Posterior vena cava (tissue), 2 donors: ENCODE results near the gene EXOC4. TPM values are rescaled to one million over a fixed set of nuclear protein-coding genes. Genes with fewer than 3 reads are reported as not detected.
"Not testable (repeated sequence)": the region's sequence is repeated elsewhere in the genome, so short reads cannot be mapped to it uniquely, and the experiment has no call there.

Source experiments
- DNase-seq: peaks from one replicate; pipeline ENCODE4 v3.0.0-alpha.2; 2020; ENCODE audit warnings: low spot score
- intact Hi-C, 2 donors: fragments of 100-400 bp; cut with DNase I; formaldehyde crosslinking; loops; one replicate each; pipeline versions ENCODE4 v1.14.1 to v1.14.2; 2022 to 2023
- total RNA-seq, 2 donors: library from RNA; stranded (reverse); fragmentation: NEBNext Ultra II Directional; extraction: Animal tissue kit (Norgen Biotek cat#: 25700); gene quantifications; one replicate each; pipeline ENCODE4 v1.2.1, GENCODE V29; 2021
- donor health status: DM: yes; HTN: yes; CAD: no.
- donor health status: DM: yes; HTN: yes; CAD: no.

Gene EXOC4
- total RNA-seq, 2 donors from 2014 or later = 66.0 to 70.6 TPM

DNA sequence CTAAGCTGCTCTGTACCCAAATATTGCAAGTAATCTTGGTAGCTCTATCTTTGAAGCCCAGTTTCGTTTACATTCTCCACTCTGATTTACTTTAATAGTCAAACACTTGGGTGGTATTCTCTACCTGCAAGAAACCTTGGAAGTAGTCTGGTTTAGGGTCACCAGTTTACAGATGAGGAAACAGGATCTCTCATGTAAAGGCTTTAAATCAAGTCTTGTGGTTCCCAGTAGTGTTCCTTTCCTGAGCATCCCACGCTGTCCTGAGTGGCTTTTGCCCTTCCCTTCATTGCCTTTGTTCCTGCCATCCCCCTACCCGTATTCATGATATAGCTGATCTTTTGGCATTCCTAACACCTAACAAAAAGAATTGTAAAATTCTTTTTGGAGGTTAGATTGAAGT, 20.3 kb downstream of the EXOC4 start:
- intact Hi-C loops = no loop called here
- DNase-seq = no peak

GRCh38 chr7:133274265-133274664, 21.4 kb downstream of the EXOC4 start:
- intact Hi-C loops = no loop called here
- no peak for DNase-seq

DNA sequence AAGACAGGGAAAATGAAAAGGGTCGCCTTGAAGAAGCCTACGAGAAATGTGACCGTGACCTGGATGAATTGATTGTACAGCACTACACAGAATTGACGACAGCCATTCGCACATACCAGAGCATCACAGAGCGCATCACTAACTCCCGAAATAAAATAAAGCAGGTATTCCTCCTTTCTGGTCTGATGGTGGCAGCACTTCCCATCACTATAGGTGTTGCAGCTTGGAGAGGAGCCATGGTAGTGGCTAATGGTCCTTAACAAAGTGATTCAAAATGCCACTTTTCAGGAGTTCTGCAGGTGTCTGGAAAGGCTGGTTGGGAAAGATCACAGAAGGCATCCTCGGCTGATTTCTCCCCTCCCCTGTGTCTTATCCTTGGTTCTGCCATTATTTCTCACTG, 22.1 kb downstream of the EXOC4 start:
- no peak for DNase-seq
- intact Hi-C loops = no loop called here

DNA sequence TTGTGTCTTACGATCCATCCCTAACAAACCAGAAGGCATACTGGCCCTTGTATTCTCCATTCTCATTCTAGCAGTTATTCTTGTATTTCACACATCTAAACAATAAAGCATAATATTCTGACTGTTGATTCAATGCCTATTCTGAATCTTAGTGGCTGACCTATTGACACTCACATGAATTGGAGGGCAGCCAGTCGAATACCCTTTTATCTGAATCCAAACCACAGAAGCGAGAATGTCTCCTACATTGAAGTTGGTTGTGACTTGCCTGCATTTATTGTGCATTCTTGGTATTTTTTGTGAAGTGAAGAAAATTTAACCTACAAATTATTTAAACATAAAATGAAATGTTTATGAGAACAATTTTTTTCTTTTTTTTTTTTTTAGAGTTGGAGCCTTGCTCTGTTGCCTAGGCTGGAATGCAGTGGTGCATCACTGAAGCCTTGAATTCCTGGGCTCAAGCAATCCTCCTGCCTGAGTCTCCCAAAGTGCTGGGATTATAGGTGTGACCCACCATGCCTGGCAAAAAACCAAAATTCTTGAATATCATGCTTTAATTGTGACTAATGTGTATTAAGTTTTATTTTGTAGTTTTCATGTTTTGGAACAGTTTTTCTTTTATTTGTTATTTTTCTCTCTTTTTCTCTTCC, 22.7 kb downstream of the EXOC4 start:
- no peak for DNase-seq
- intact Hi-C loops = no loop called here

GRCh38 chr7:133278975-133279374, 26.1 kb downstream of the EXOC4 start:
- intact Hi-C loops, DNase-seq: not testable (repeated sequence)

- intact Hi-C loops = no loop called here
- no peak for DNase-seq
Observed at GRCh38 chr7:133282094-133282493, 29.2 kb downstream of the EXOC4 start.

DNA sequence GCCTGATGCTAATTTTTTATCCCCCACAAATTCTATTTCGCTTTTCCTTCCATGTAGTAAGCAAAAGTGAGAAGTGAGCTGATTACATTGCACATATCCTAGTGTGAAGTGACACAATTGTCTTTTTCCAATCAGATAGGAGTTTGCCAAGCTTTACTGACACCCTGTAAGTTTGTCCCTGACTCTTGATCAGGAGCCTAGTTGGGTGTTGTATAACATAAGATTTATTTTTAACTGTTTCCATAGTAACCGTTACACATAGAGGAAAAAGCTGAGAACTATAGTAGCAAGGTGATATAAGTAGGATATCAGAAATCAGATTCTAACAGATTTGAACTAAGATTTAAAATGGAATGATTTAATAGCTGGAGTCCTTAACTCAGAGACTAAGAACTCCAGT, 31.2 kb downstream of the EXOC4 start:
- intact Hi-C loops = no loop called here
- no peak for DNase-seq

DNA sequence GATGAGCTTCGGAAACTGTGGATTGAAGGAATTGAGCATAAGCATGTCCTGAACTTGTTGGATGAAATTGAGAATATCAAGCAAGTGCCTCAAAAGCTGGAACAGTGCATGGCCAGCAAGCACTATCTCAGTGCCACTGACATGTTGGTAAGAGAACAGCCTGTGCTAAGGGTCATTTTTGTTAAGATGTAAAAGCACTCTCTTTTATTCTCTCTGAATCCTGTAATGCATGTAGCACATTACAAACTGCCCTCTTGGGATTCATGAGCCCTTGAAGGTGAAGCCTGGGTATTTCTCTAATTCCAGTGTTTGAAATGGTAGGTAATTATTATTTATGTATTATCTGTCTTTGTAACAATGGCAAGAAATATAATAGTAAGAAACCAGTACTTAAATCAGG, 36.1 kb downstream of the EXOC4 start:
- intact Hi-C loops = loop anchor here in 1 of 2 donors (5.0 kb wide), 1 partner anchor 818 kb away; no protein-coding TSS in a partner anchor
- DNase-seq = no peak

- intact Hi-C loops = no loop called here
- no peak for DNase-seq
Observed at GRCh38 chr7:133290041-133290440, 37.2 kb downstream of the EXOC4 start.

- DNase-seq = no peak
- intact Hi-C loops = no loop called here
Observed at GRCh38 chr7:133290676-133291333, 37.9 kb downstream of the EXOC4 start.

- intact Hi-C loops = no loop called here
- DNase-seq = no peak
Observed at GRCh38 chr7:133292631-133293030, 39.8 kb downstream of the EXOC4 start.

- intact Hi-C loops = no loop called here
- no peak for DNase-seq
Observed at GRCh38 chr7:133293384-133294160, 40.7 kb downstream of the EXOC4 start.

DNA sequence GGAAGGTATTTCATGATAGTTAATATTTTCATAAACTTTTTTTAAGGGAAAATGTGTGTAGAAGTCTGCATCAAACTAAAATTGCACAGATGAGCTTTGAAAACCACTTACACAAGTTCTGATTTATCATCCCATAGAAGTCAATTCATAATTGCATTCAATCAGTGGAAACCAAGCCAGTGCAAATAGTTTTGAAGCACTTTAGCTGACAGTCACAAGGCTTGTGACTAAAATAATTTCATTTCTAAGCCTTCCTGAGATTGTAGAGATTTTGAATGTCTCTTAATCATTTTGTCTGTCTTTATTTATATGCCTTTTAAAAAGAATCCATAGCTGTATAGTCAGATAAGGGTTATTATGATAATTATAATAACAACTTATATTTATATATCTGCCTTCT, 41.4 kb downstream of the EXOC4 start:
- intact Hi-C loops = no loop called here
- no peak for DNase-seq

GRCh38 chr7:133295484-133295883, 42.6 kb downstream of the EXOC4 start:
- DNase-seq = no peak
- intact Hi-C loops = no loop called here

- intact Hi-C loops = no loop called here
- DNase-seq = no peak
Observed at GRCh38 chr7:133297093-133297492, 44.2 kb downstream of the EXOC4 start.

DNA sequence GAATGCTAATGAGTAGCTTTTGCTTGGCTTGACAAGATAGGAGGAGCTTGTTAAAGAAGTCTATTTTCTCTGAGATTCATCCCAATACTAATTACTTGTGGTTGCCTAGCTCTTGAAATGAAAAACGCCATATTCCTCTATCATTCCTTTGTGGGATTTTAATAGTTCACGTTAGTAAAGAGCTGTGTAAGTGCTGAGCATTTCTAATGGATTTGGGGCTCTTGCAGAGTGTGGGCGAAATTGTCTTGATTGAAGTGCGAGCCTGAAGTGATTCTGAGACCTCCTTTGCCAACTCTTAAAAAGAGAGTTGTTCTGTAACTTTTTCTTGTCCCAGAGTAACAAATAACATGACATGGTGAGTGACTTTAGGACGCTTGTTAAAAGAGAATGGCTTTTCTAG, 45.2 kb downstream of the EXOC4 start:
- no peak for DNase-seq
- intact Hi-C loops = no loop called here

GRCh38 chr7:133299676-133300075, 46.8 kb downstream of the EXOC4 start:
- no peak for DNase-seq

DNA sequence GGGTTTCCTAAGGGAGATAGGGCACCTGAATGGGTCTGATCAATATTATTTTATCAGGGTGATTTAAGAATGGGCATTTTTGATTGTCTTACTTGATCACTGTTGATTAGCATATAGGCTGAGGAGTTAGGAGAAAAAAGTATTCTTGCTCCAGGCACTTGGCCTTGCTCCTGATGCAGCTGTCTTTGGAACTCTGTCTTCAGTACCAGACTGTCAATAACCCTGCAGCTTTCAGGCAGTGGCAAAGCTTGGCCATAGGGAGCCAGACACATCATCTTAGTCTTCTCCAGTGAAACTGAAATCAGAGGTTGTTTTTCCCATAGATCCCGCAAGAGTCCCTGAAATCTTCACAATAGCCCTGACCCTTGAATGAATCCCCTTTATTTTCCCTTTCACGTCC, 47.2 kb downstream of the EXOC4 start:
- no peak for DNase-seq
- intact Hi-C loops = no loop called here

More at GRCh38 chr7:133299676-133300075, 46.8 kb downstream of the EXOC4 start:
- intact Hi-C loops = no loop called here

DNA sequence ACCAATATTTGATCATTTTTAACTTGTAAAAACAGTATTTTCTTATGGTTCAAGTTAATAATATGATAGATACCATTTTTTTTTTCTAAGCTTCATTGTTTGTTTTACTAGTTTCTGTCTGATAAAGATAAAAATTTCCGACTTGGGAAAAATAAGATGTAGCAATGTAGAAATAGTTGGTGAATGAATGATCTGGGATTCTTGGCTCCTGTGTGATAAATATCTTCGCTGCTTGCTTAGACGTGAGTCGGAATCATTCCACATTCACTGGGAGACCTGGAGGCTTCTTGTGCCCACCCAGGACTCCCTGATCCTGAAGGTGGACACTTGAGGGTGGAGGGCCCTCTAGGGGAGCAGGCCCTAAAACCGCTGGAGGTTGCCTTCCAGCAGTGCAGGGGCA, 47.9 kb downstream of the EXOC4 start:
- intact Hi-C loops = no loop called here
- no peak for DNase-seq

- no peak for DNase-seq
- intact Hi-C loops = no loop called here
Observed at GRCh38 chr7:133301444-133301843, 48.6 kb downstream of the EXOC4 start.

- intact Hi-C loops = no loop called here
- DNase-seq = no peak
Observed at GRCh38 chr7:133303372-133303771, 50.5 kb downstream of the EXOC4 start.
